ENCODE results near the gene NUTM2G.
"Not testable (repeated sequence)": the region's sequence is repeated elsewhere in the genome, so short reads cannot be mapped to it uniquely, and the experiment has no call there.

The NUTM2G gene

GRCh38 chr9:96940982-96941381 lies 12.3 kb downstream of the NUTM2G start:
- DNase-seq (ENCODE audit: low spot score); H3K18ac ChIP-seq (ENCODE audit: low read length); H4K91ac ChIP-seq (ENCODE audit: low read depth, low read length, poor library complexity); H3K9me3 ChIP-seq (replicated peaks in 1 of 2; ENCODE audit: control insufficient read depth in 2 of 2, insufficient read depth in 1 of 2, low read depth in 1 of 2, low read length in 2 of 2); H2AK5ac ChIP-seq (ENCODE audit: low read depth, low read length); H2BK15ac ChIP-seq (ENCODE audit: low read length); H3K14ac ChIP-seq (ENCODE audit: low read length); H2AFZ ChIP-seq (ENCODE audit: low read length); H3K9ac ChIP-seq (ENCODE audit: low read depth, low read length, poor library complexity); H3K79me1 ChIP-seq (ENCODE audit: low read depth, low read length); H4K8ac ChIP-seq (ENCODE audit: low read depth, low read length); H3K27ac ChIP-seq (replicated peaks; ENCODE audit: low read length); H3K4me2 ChIP-seq (ENCODE audit: insufficient read depth, low read length, poor library complexity, severe bottlenecking); H3K4me3 ChIP-seq (ENCODE audit: low read length in 2 of 2); H2BK5ac ChIP-seq (ENCODE audit: low read length); H3K36me3 ChIP-seq (replicated peaks in 1 of 2; ENCODE audit: control insufficient read depth in 2 of 2, insufficient read depth in 2 of 2, low read length in 2 of 2); H3K27me3 ChIP-seq (ENCODE audit: control insufficient read depth in 3 of 3, insufficient read depth in 3 of 3, low read depth in 1 of 3, low read length in 3 of 3); H3K4ac ChIP-seq (ENCODE audit: low read length); H3K23ac ChIP-seq (ENCODE audit: low read depth, low read length, poor library complexity); H3K4me1 ChIP-seq (ENCODE audit: control insufficient read depth in 2 of 2, insufficient read depth in 1 of 2, low read depth in 1 of 2, low read length in 2 of 2); H2BK120ac ChIP-seq (ENCODE audit: low read depth, low read length); H2BK12ac ChIP-seq (ENCODE audit: low read length): not testable (repeated sequence)
- no CpG with 5 or more reads among the region's 7 CpGs for WGBS, 2 donors (ENCODE audit: extremely low coverage in 2 of 2, insufficient read length in 2 of 2, insufficient replicate concordance in 1 of 2)

- WGBS, 2 donors (ENCODE audit: extremely low coverage in 2 of 2, insufficient read length in 2 of 2, insufficient replicate concordance in 1 of 2): no CpG with 5 or more reads among the region's 8 CpGs
- not testable (repeated sequence) for H3K4me3 ChIP-seq (ENCODE audit: low read length in 2 of 2); H4K91ac ChIP-seq (ENCODE audit: low read depth, low read length, poor library complexity)
These were observed 13.0 kb downstream of the NUTM2G start for GRCh38 chr9:96941628-96942027.

GRCh38 chr9:96942181-96942580 lies 13.5 kb downstream of the NUTM2G start:
- not testable (repeated sequence) for H3K4me2 ChIP-seq (ENCODE audit: insufficient read depth, low read length, poor library complexity, severe bottlenecking); H3K27ac ChIP-seq (replicated peaks; ENCODE audit: low read length); H3K27me3 ChIP-seq (ENCODE audit: control insufficient read depth in 3 of 3, insufficient read depth in 3 of 3, low read depth in 1 of 3, low read length in 3 of 3); H3K23ac ChIP-seq (ENCODE audit: low read depth, low read length, poor library complexity); H3K36me3 ChIP-seq (replicated peaks in 1 of 2; ENCODE audit: control insufficient read depth in 2 of 2, insufficient read depth in 2 of 2, low read length in 2 of 2); H3K14ac ChIP-seq (ENCODE audit: low read length); H2BK15ac ChIP-seq (ENCODE audit: low read length); H4K91ac ChIP-seq (ENCODE audit: low read depth, low read length, poor library complexity); H2AFZ ChIP-seq (ENCODE audit: low read length); H4K8ac ChIP-seq (ENCODE audit: low read depth, low read length); H3K79me1 ChIP-seq (ENCODE audit: low read depth, low read length); DNase-seq (ENCODE audit: low spot score); H2BK12ac ChIP-seq (ENCODE audit: low read length); H3K9me3 ChIP-seq (replicated peaks in 1 of 2; ENCODE audit: control insufficient read depth in 2 of 2, insufficient read depth in 1 of 2, low read depth in 1 of 2, low read length in 2 of 2); H3K4ac ChIP-seq (ENCODE audit: low read length); H3K4me1 ChIP-seq (ENCODE audit: control insufficient read depth in 2 of 2, insufficient read depth in 1 of 2, low read depth in 1 of 2, low read length in 2 of 2); H2BK120ac ChIP-seq (ENCODE audit: low read depth, low read length); H2BK5ac ChIP-seq (ENCODE audit: low read length); H3K9ac ChIP-seq (ENCODE audit: low read depth, low read length, poor library complexity); H3K4me3 ChIP-seq (ENCODE audit: low read length in 2 of 2); H2AK5ac ChIP-seq (ENCODE audit: low read depth, low read length); H3K18ac ChIP-seq (ENCODE audit: low read length)
- no CpG with 5 or more reads among the region's 4 CpGs for WGBS, 2 donors (ENCODE audit: extremely low coverage in 2 of 2, insufficient read length in 2 of 2, insufficient replicate concordance in 1 of 2)

More at GRCh38 chr9:96941628-96942027, 13.0 kb downstream of the NUTM2G start:
- H2BK5ac ChIP-seq (ENCODE audit: low read length); H3K9me3 ChIP-seq (replicated peaks in 1 of 2; ENCODE audit: control insufficient read depth in 2 of 2, insufficient read depth in 1 of 2, low read depth in 1 of 2, low read length in 2 of 2); H2BK15ac ChIP-seq (ENCODE audit: low read length); H3K27ac ChIP-seq (replicated peaks; ENCODE audit: low read length); H3K14ac ChIP-seq (ENCODE audit: low read length); H4K8ac ChIP-seq (ENCODE audit: low read depth, low read length); H3K27me3 ChIP-seq (ENCODE audit: control insufficient read depth in 3 of 3, insufficient read depth in 3 of 3, low read depth in 1 of 3, low read length in 3 of 3); H3K4me1 ChIP-seq (ENCODE audit: control insufficient read depth in 2 of 2, insufficient read depth in 1 of 2, low read depth in 1 of 2, low read length in 2 of 2); DNase-seq (ENCODE audit: low spot score); H2BK120ac ChIP-seq (ENCODE audit: low read depth, low read length); H3K4ac ChIP-seq (ENCODE audit: low read length); H3K79me1 ChIP-seq (ENCODE audit: low read depth, low read length); H2AK5ac ChIP-seq (ENCODE audit: low read depth, low read length); H3K9ac ChIP-seq (ENCODE audit: low read depth, low read length, poor library complexity); H3K36me3 ChIP-seq (replicated peaks in 1 of 2; ENCODE audit: control insufficient read depth in 2 of 2, insufficient read depth in 2 of 2, low read length in 2 of 2); H2BK12ac ChIP-seq (ENCODE audit: low read length); H3K23ac ChIP-seq (ENCODE audit: low read depth, low read length, poor library complexity); H3K18ac ChIP-seq (ENCODE audit: low read length); H2AFZ ChIP-seq (ENCODE audit: low read length); H3K4me2 ChIP-seq (ENCODE audit: insufficient read depth, low read length, poor library complexity, severe bottlenecking): not testable (repeated sequence)

GRCh38 chr9:96949346-96949745 lies 20.7 kb downstream of the NUTM2G start:
- H2BK5ac ChIP-seq (ENCODE audit: low read length); H3K23ac ChIP-seq (ENCODE audit: low read depth, low read length, poor library complexity); H4K8ac ChIP-seq (ENCODE audit: low read depth, low read length); H2AK5ac ChIP-seq (ENCODE audit: low read depth, low read length); H3K4me2 ChIP-seq (ENCODE audit: insufficient read depth, low read length, poor library complexity, severe bottlenecking); H3K4ac ChIP-seq (ENCODE audit: low read length); DNase-seq (ENCODE audit: low spot score); H3K9me3 ChIP-seq (replicated peaks in 1 of 2; ENCODE audit: control insufficient read depth in 2 of 2, insufficient read depth in 1 of 2, low read depth in 1 of 2, low read length in 2 of 2); H3K9ac ChIP-seq (ENCODE audit: low read depth, low read length, poor library complexity); H2BK12ac ChIP-seq (ENCODE audit: low read length); H3K18ac ChIP-seq (ENCODE audit: low read length); H2AFZ ChIP-seq (ENCODE audit: low read length); H3K14ac ChIP-seq (ENCODE audit: low read length); H3K27me3 ChIP-seq (ENCODE audit: control insufficient read depth in 3 of 3, insufficient read depth in 3 of 3, low read depth in 1 of 3, low read length in 3 of 3); H2BK15ac ChIP-seq (ENCODE audit: low read length); H3K79me1 ChIP-seq (ENCODE audit: low read depth, low read length); H3K4me1 ChIP-seq (ENCODE audit: control insufficient read depth in 2 of 2, insufficient read depth in 1 of 2, low read depth in 1 of 2, low read length in 2 of 2); H3K27ac ChIP-seq (replicated peaks; ENCODE audit: low read length); H4K91ac ChIP-seq (ENCODE audit: low read depth, low read length, poor library complexity); H3K4me3 ChIP-seq (ENCODE audit: low read length in 2 of 2); H2BK120ac ChIP-seq (ENCODE audit: low read depth, low read length): not testable (repeated sequence)
- H3K36me3 ChIP-seq (replicated peaks in 1 of 2; ENCODE audit: control insufficient read depth in 2 of 2, insufficient read depth in 2 of 2, low read length in 2 of 2): peaks cover 0 to 19% of the 10 kb centered on the region in 2 donors
- no CpG with 5 or more reads among the region's 1 CpG for WGBS, 2 donors (ENCODE audit: extremely low coverage in 2 of 2, insufficient read length in 2 of 2, insufficient replicate concordance in 1 of 2)
